ENCODE data around the gene TRIM3. TPM values are rescaled to one million over a fixed set of nuclear protein-coding genes. Genes with fewer than 3 reads are reported as not detected.

TRIM3 gene
- polyA plus RNA-seq, 1 donor, result 37.8 TPM

- no peak overlapping the region for H3K4me3 ChIP-seq (ENCODE audit: low read length)
- no CpG with 5 or more reads among the region's 7 CpGs for WGBS (ENCODE audit: insufficient coverage, low lambda C conversion rate)
- H3K4me1 ChIP-seq (ENCODE audit: control insufficient read depth, insufficient read depth, low read length), result no peaks in the 10 kb centered on the region
- no peak overlapping the region for H3K27ac ChIP-seq (ENCODE audit: low read length)
- DNase-seq, result no peak
- no peaks in the 10 kb centered on the region for H3K9me3 ChIP-seq (ENCODE audit: control insufficient read depth, low read depth, low read length)
- H3K36me3 ChIP-seq (ENCODE audit: control insufficient read depth, insufficient read depth, low read length), result peaks cover 14% of the 10 kb centered on the region
- no peaks in the 10 kb centered on the region for H3K27me3 ChIP-seq (ENCODE audit: control insufficient read depth, insufficient read depth, low read length)
Observed at GRCh38 chr11:6498121-6498520, 24.4 kb upstream of the TRIM3 start.

- WGBS (ENCODE audit: insufficient coverage, low lambda C conversion rate), result no CpG with 5 or more reads among the region's 33 CpGs
- peaks cover 11% of the 10 kb centered on the region for H3K36me3 ChIP-seq (ENCODE audit: control insufficient read depth, insufficient read depth, low read length)
- H3K9me3 ChIP-seq (ENCODE audit: control insufficient read depth, low read depth, low read length), result no peaks in the 10 kb centered on the region
- no peak for DNase-seq
- peak within 1 kb of the TSS; percentile 9 for H3K4me3 ChIP-seq (ENCODE audit: low read length)
- H3K27ac ChIP-seq (ENCODE audit: low read length), result no peak within 1 kb of the TSS
- no peaks in the 10 kb centered on the region for H3K27me3 ChIP-seq (ENCODE audit: control insufficient read depth, insufficient read depth, low read length)
- no peaks in the 10 kb centered on the region for H3K4me1 ChIP-seq (ENCODE audit: control insufficient read depth, insufficient read depth, low read length)
Observed at GRCh38 chr11:6497069-6497839, 23.5 kb upstream of the TRIM3 start, which contains the start of gene DNHD1. Gene DNHD1, plus strand, starts transcription at chr11:6497280. Its CDS starts 936 bp downstream, at chr11:6498216.

GRCh38 chr11:6489306-6489705 lies 15.6 kb upstream of the TRIM3 start:
- H3K27ac ChIP-seq (ENCODE audit: low read length), result peak overlapping the region; percentile 69
- WGBS (ENCODE audit: insufficient coverage, low lambda C conversion rate), result no CpG with 5 or more reads among the region's 4 CpGs

GRCh38 chr11:6488821-6489220 lies 15.1 kb upstream of the TRIM3 start:
- no peak for DNase-seq
- Histone ChIP-seq H3K27ac (ENCODE audit: low read length) (peak overlapping the region; percentile 69), H3K9me3 (ENCODE audit: control insufficient read depth, low read depth, low read length) (no peaks in the 10 kb centered on the region), H3K4me1 (ENCODE audit: control insufficient read depth, insufficient read depth, low read length) (peaks cover 44% of the 10 kb centered on the region), H3K36me3 (ENCODE audit: control insufficient read depth, insufficient read depth, low read length) (peaks cover 20% of the 10 kb centered on the region), H3K27me3 (ENCODE audit: control insufficient read depth, insufficient read depth, low read length) (no peaks in the 10 kb centered on the region), H3K4me3 (ENCODE audit: low read length) (no peak overlapping the region)
- no CpG with 5 or more reads among the region's 3 CpGs for WGBS (ENCODE audit: insufficient coverage, low lambda C conversion rate)

More at GRCh38 chr11:6489306-6489705, 15.6 kb upstream of the TRIM3 start:
- no peaks in the 10 kb centered on the region for H3K27me3 ChIP-seq (ENCODE audit: control insufficient read depth, insufficient read depth, low read length)
- H3K4me3 ChIP-seq (ENCODE audit: low read length), result no peak overlapping the region
- peaks cover 42% of the 10 kb centered on the region for H3K4me1 ChIP-seq (ENCODE audit: control insufficient read depth, insufficient read depth, low read length)
- no peaks in the 10 kb centered on the region for H3K9me3 ChIP-seq (ENCODE audit: control insufficient read depth, low read depth, low read length)
- H3K36me3 ChIP-seq (ENCODE audit: control insufficient read depth, insufficient read depth, low read length), result peaks cover 17% of the 10 kb centered on the region
- DNase-seq, result peak; percentile 58 to 80

- WGBS (ENCODE audit: insufficient coverage, low lambda C conversion rate), result 40% methylated on average over 1 of the region's 6 CpGs
- Histone ChIP-seq H3K36me3 (ENCODE audit: control insufficient read depth, insufficient read depth, low read length) (peaks cover 25% of the 10 kb centered on the region), H3K4me1 (ENCODE audit: control insufficient read depth, insufficient read depth, low read length) (peaks cover 44% of the 10 kb centered on the region), H3K9me3 (ENCODE audit: control insufficient read depth, low read depth, low read length) (no peaks in the 10 kb centered on the region), H3K27me3 (ENCODE audit: control insufficient read depth, insufficient read depth, low read length) (no peaks in the 10 kb centered on the region), H3K4me3 (ENCODE audit: low read length) (no peak overlapping the region), H3K27ac (ENCODE audit: low read length) (peak overlapping the region; percentile 69)
- no peak for DNase-seq
Observed at GRCh38 chr11:6488342-6488741, 14.6 kb upstream of the TRIM3 start.

- Histone ChIP-seq H3K36me3 (ENCODE audit: control insufficient read depth, insufficient read depth, low read length) (peaks cover 30% of the 10 kb centered on the region), H3K4me3 (ENCODE audit: low read length) (no peak overlapping the region), H3K27me3 (ENCODE audit: control insufficient read depth, insufficient read depth, low read length) (no peaks in the 10 kb centered on the region), H3K4me1 (ENCODE audit: control insufficient read depth, insufficient read depth, low read length) (peaks cover 52% of the 10 kb centered on the region), H3K9me3 (ENCODE audit: control insufficient read depth, low read depth, low read length) (no peaks in the 10 kb centered on the region), H3K27ac (ENCODE audit: low read length) (peak overlapping the region; percentile 33)
- DNase-seq, result no peak
- WGBS (ENCODE audit: insufficient coverage, low lambda C conversion rate), result 75% methylated on average over 1 of the region's 1 CpG
Observed at GRCh38 chr11:6486938-6487337, 13.2 kb upstream of the TRIM3 start.

- 63% methylated on average over 3 of the region's 3 CpGs for WGBS (ENCODE audit: insufficient coverage, low lambda C conversion rate)
- H3K9me3 ChIP-seq (ENCODE audit: control insufficient read depth, low read depth, low read length), result no peaks in the 10 kb centered on the region
- peaks cover 30% of the 10 kb centered on the region for H3K36me3 ChIP-seq (ENCODE audit: control insufficient read depth, insufficient read depth, low read length)
- H3K27ac ChIP-seq (ENCODE audit: low read length), result no peak overlapping the region
- DNase-seq, result no peak
- no peaks in the 10 kb centered on the region for H3K27me3 ChIP-seq (ENCODE audit: control insufficient read depth, insufficient read depth, low read length)
- peaks cover 52% of the 10 kb centered on the region for H3K4me1 ChIP-seq (ENCODE audit: control insufficient read depth, insufficient read depth, low read length)
- no peak overlapping the region for H3K4me3 ChIP-seq (ENCODE audit: low read length)
Observed at GRCh38 chr11:6486256-6486655, 12.5 kb upstream of the TRIM3 start.

GRCh38 chr11:6485661-6486060 lies 11.9 kb upstream of the TRIM3 start:
- 89% methylated on average over 3 of the region's 3 CpGs for WGBS (ENCODE audit: insufficient coverage, low lambda C conversion rate)
- peaks cover 30% of the 10 kb centered on the region for H3K36me3 ChIP-seq (ENCODE audit: control insufficient read depth, insufficient read depth, low read length)
- no peaks in the 10 kb centered on the region for H3K9me3 ChIP-seq (ENCODE audit: control insufficient read depth, low read depth, low read length)
- H3K4me3 ChIP-seq (ENCODE audit: low read length), result no peak overlapping the region
- H3K27me3 ChIP-seq (ENCODE audit: control insufficient read depth, insufficient read depth, low read length), result no peaks in the 10 kb centered on the region
- H3K4me1 ChIP-seq (ENCODE audit: control insufficient read depth, insufficient read depth, low read length), result peaks cover 50% of the 10 kb centered on the region
- H3K27ac ChIP-seq (ENCODE audit: low read length), result no peak overlapping the region
- DNase-seq, result no peak

GRCh38 chr11:6483015-6483414 lies 9.3 kb upstream of the TRIM3 start:
- 100% methylated on average over 2 of the region's 6 CpGs for WGBS (ENCODE audit: insufficient coverage, low lambda C conversion rate)
- Histone ChIP-seq H3K9me3 (ENCODE audit: control insufficient read depth, low read depth, low read length) (no peaks in the 10 kb centered on the region), H3K4me1 (ENCODE audit: control insufficient read depth, insufficient read depth, low read length) (peaks cover 41% of the 10 kb centered on the region), H3K4me3 (ENCODE audit: low read length) (no peak overlapping the region), H3K27ac (ENCODE audit: low read length) (no peak overlapping the region), H3K27me3 (ENCODE audit: control insufficient read depth, insufficient read depth, low read length) (no peaks in the 10 kb centered on the region), H3K36me3 (ENCODE audit: control insufficient read depth, insufficient read depth, low read length) (peaks cover 48% of the 10 kb centered on the region)
- no peak for DNase-seq

GRCh38 chr11:6482441-6482840 lies 8.7 kb upstream of the TRIM3 start:
- Histone ChIP-seq H3K36me3 (ENCODE audit: control insufficient read depth, insufficient read depth, low read length) (peaks cover 54% of the 10 kb centered on the region), H3K27me3 (ENCODE audit: control insufficient read depth, insufficient read depth, low read length) (no peaks in the 10 kb centered on the region), H3K9me3 (ENCODE audit: control insufficient read depth, low read depth, low read length) (no peaks in the 10 kb centered on the region), H3K4me1 (ENCODE audit: control insufficient read depth, insufficient read depth, low read length) (peaks cover 37% of the 10 kb centered on the region), H3K4me3 (ENCODE audit: low read length) (peak overlapping the region; percentile 67), H3K27ac (ENCODE audit: low read length) (peak overlapping the region; percentile 96)
- WGBS (ENCODE audit: insufficient coverage, low lambda C conversion rate), result 100% methylated on average over 1 of the region's 4 CpGs
- no peak for DNase-seq

- WGBS (ENCODE audit: insufficient coverage, low lambda C conversion rate), result no CpG with 5 or more reads among the region's 13 CpGs
- DNase-seq, result no peak
- H3K4me1 ChIP-seq (ENCODE audit: control insufficient read depth, insufficient read depth, low read length), result peaks cover 32% of the 10 kb centered on the region
- H3K27me3 ChIP-seq (ENCODE audit: control insufficient read depth, insufficient read depth, low read length), result no peaks in the 10 kb centered on the region
- H3K27ac ChIP-seq (ENCODE audit: low read length), result peak overlapping the region; percentile 96
- peak overlapping the region; percentile 67 for H3K4me3 ChIP-seq (ENCODE audit: low read length)
- H3K36me3 ChIP-seq (ENCODE audit: control insufficient read depth, insufficient read depth, low read length), result peaks cover 59% of the 10 kb centered on the region
- no peaks in the 10 kb centered on the region for H3K9me3 ChIP-seq (ENCODE audit: control insufficient read depth, low read depth, low read length)
Observed at GRCh38 chr11:6481924-6482275, 8.2 kb upstream of the TRIM3 start.
